Measurements from ENCODE around the gene ZNF519.

The ZNF519 gene

DNA sequence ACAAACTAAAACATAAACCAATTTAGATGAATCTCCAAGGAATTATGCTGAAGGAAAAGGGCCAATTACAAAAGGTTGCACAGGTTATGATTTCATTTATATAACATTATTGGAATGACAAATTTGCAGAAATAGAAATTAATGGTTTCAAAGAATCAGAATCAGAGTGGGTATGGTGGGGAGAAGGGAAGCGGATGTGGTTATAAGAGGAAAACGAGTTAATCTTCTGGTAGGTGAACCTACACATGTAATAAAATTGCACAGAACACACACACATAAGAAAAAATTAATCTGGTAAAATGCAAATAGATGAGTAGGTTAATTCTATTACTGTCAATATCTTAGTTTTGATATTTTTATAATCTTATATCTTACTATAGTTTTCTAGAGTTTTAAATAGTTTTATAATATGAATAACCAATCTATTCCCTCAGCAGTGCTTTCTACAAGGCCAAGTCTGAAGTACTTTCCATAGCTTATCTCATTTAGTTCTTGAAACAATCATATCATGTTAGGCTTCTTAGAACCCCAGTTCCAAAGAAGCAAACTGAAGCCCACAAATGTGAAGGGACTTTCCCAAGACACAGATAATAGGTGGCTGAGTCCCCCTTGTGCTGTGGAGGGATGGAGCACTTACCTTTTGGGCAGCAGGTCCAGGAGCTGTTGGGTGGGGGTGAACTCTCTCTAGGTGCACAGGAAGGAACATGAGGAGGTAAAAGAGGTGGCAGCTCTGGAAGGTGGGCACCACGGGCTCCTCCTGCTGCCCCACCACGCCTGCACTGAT lies 31.5 kb downstream of the ZNF519 start:
- Histone ChIP-seq H3K4me3 (no peak overlapping the region), H3K27ac (no peak overlapping the region)

DNA sequence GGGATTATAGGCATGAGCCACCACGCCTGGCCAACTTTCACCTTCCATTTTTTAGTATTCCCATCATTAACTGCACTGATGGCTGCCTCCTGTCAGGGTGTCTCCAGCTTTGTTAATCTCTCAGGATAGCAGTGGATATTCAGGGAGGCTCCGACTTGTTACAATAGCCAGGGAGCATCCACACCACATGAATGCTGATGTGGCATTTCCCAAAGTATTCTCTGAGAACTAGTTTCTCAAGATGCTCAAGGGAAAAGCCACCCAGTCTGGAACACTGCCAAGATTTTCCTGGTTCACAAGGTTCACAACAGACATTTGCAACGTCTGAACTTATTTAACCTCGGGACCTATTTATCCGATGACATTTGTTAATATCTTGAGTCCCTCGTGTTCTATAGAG lies 33.8 kb downstream of the ZNF519 start:
- no peak overlapping the region for H3K27ac ChIP-seq
- H3K4me3 ChIP-seq, result no peak overlapping the region

GRCh38 chr18:14097761-14098160 lies 34.5 kb downstream of the ZNF519 start:
- H3K4me3 ChIP-seq, result no peak overlapping the region
- H3K27ac ChIP-seq, result no peak overlapping the region

GRCh38 chr18:14093307-14093915 lies 38.8 kb downstream of the ZNF519 start:
- H3K27ac ChIP-seq, result no peak overlapping the region
- no peak overlapping the region for H3K4me3 ChIP-seq

DNA sequence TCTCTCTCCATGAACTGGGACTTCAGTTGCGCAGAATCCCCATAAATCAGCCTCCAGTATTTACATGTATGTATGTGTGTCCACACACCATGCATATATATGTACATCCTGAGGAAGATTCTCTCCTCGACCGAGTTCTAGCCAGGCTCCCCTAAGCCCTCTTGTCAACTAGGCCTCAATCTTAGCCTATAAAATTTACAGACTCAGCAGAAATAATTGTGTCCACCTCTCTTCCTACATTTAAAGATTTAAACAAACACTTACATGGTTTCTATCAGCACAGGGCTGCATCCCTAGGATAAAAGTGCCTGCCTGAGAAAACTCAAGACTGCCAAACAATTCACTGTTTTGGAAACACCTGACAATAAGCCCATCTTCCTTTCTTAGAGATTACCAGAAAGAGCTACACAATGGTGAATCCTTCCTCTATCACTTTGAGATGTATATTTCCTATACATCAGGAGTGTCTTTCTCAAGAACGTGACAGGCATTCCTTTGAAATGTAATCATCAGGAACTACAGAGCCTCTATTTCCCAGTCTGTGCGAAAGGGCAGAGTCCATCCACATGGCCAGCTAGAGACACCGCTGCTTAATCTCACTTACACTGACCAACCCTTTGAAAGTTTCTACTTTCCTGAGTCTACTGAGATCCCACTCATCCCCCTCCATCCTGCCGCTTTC lies 39.5 kb downstream of the ZNF519 start:
- Histone ChIP-seq H3K27ac (no peak overlapping the region), H3K4me3 (no peak overlapping the region)

DNA sequence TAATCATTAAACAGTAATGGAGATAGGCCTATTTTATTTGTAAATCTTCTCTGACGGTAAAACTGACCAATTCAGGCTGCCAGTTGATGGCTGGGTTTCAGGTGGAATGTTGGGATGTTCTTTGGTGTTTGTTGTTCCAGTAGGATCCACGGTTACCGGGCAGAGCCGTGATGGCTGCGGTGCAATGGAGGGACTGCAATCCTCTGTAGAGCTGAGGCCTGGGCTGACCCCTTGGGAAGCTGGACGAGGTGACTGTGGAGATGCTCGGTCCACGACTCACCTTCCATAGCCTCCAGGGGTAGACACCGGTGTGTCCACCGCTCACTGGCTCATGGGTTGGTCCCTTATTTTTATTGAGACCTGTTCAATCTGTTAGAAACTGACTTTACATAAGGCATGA lies 42.5 kb downstream of the ZNF519 start:
- H3K4me3 ChIP-seq, result no peak overlapping the region
- no peak overlapping the region for H3K27ac ChIP-seq

GRCh38 chr18:14089191-14089590 lies 43.0 kb downstream of the ZNF519 start:
- H3K4me3 ChIP-seq, result no peak overlapping the region
- H3K27ac ChIP-seq, result no peak overlapping the region

DNA sequence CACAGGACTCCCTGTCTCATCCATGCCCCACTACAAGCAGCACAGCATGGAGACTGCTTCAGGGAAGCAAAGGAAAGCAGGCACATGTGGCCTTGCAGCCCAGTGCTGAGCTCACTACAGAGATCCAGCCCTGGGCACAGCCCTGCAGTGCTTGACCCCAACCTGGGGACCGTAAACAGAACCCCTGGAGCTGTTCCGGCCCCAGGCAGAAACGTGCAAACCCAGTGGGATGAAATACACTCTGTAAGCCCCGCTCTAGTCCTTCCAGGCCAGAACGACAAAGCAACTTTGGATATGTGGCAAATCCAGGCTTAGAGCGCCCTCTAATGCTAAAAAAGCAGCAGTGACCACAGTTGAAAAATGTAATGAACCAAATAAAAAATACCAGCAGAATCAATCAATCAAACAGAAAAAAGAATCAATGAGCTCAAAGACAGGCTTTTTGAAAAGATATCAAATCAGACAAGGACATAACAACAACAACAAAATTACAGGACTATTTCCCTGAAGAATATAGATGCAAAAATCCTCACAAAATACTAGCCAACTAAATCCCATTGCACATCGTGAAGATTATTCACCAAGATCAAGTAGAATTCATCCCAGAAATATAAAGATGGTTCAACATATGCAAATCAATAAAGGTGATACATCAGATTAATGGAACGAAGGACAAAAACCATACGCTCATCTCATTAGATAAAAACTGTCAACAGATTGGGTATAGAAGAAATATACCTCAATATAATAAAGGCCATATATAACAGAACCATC lies 45.6 kb downstream of the ZNF519 start:
- Histone ChIP-seq H3K4me3 (no peak overlapping the region), H3K27ac (no peak overlapping the region)

- Histone ChIP-seq H3K4me3 (no peak overlapping the region), H3K27ac (no peak overlapping the region)
Measured at GRCh38 chr18:14085770-14086457, 46.3 kb downstream of the ZNF519 start.

DNA sequence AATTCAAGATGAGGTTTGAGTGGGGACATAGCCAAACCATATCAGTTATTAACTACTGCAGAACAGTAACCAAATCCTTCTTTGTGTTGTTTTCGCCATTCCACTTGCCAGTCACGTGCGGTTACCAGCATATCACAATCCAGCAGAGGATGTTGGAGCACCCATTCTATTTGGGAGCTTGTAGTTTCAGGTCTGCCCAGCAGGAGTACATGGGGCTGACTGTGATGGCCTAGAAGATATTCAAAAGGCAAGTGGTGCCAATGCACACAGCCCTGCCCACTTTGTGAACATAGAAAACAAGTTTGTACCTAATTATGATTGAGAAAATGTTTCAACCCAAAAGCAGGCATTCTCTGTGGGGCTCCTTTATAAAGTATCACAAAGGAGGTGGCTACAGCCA lies 57.0 kb downstream of the ZNF519 start:
- Histone ChIP-seq H3K4me3 (no peak overlapping the region), H3K27ac (no peak overlapping the region)

DNA sequence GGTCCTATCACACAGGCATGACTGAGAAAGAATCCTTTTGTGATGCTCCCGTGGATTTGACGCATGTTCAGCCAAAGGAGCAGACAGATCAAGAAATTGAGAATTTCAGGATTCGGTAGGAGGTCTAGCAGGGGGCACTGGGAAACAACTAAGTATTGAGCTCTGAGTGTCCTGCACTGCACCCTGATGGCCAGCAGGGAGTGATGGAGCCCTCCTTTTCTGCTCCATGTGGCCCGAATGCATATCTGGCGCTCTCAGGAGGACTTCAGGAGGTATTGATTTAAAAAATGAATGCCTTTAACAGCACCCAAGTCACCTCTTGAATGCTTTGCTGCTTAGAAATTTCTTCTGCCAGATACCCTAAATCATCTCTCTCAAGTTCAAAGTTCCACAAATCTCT lies 58.0 kb downstream of the ZNF519 start:
- Histone ChIP-seq H3K4me3 (no peak overlapping the region), H3K27ac (no peak overlapping the region)

- H3K27ac ChIP-seq, result no peak overlapping the region
- H3K4me3 ChIP-seq, result no peak overlapping the region
Measured at GRCh38 chr18:14053661-14054060, 78.6 kb downstream of the ZNF519 start.
